ENCODE results near the gene MED31.
"Not testable (repeated sequence)": the region's sequence is repeated elsewhere in the genome, so short reads cannot be mapped to it uniquely, and the experiment has no call there.

MED31 gene

GRCh38 chr17:6677158-6677831 lies 25.9 kb upstream of the MED31 start:
- no peak for DNase-seq (ENCODE audit: low read depth)

- DNase-seq (ENCODE audit: low read depth), result no peak
These were observed 25.4 kb upstream of the MED31 start for GRCh38 chr17:6676802-6677157.

DNA sequence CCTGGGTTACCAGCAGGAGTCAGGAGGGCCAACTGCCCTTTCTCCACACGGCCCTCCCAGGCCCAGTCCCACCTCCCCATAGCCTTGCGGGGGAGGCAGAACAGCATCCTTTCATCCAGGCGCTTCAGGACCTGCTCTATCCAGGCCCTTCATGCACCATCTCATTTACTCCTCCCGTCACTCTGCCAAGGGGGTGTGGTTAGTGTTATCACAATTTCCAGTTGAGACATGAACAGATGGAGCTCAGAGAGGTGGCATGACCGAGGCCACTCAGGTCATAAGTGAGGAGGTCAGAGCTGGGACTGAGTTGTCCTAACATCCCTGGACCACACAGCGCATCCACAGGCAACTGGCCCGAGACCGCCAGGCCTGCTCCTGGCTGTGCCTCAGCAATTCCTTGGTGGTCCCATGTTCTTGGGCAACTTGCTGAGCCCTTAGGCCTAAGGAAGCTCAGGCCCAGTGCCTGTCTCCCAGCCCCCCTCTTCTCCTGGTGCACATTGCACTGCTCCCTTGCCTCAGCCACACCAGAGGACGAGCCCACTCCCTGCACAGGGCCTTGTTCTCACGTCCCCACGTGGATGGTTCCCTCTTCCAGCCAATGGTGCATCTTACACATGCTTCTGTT lies 23.9 kb upstream of the MED31 start:
- DNase-seq (ENCODE audit: low read depth), result no peak

DNA sequence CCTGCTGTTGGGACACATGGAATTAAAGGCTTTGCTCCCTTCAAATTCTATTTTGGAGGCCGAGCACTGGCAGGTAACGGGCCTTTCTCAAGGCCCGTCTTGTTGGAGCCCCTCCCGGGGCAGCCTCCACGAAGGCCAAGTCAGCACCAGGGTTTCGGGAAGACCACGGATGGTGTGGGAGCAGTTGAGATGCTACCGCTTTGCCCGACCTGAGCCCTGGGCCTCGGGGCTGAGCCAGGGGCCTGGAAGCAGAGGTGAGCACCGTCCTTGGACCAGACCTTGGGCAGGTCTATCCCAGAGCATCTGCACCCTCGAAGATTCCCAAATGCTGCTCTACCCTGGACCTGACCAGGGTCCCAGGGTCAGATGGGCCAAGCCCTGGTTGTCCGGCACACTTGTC lies 23.2 kb upstream of the MED31 start:
- no peak for DNase-seq (ENCODE audit: low read depth)

- no peak for DNase-seq (ENCODE audit: low read depth)
These were observed 20.0 kb upstream of the MED31 start for GRCh38 chr17:6671431-6671830.

GRCh38 chr17:6670999-6671398 lies 19.6 kb upstream of the MED31 start:
- no peak for DNase-seq (ENCODE audit: low read depth)

DNA sequence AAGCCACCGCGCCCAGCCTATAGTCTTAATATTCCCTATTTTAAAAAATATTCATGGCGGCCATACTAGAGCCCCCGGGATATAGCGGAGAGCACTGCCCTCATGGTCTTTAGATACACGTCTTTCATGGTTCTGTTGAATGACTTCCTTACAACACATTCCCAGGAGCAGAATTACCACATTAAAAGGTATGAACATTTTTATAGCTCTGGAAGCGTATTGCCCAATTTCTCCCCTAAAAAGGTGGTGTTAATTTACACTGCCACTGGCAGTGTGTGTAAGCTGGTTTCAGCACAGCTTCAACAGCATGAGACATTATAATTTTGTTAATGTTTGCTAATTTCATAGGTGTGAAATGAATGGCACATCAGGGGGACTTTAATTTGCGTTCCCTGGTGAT lies 19.2 kb upstream of the MED31 start:
- no peak for DNase-seq (ENCODE audit: low read depth)

DNA sequence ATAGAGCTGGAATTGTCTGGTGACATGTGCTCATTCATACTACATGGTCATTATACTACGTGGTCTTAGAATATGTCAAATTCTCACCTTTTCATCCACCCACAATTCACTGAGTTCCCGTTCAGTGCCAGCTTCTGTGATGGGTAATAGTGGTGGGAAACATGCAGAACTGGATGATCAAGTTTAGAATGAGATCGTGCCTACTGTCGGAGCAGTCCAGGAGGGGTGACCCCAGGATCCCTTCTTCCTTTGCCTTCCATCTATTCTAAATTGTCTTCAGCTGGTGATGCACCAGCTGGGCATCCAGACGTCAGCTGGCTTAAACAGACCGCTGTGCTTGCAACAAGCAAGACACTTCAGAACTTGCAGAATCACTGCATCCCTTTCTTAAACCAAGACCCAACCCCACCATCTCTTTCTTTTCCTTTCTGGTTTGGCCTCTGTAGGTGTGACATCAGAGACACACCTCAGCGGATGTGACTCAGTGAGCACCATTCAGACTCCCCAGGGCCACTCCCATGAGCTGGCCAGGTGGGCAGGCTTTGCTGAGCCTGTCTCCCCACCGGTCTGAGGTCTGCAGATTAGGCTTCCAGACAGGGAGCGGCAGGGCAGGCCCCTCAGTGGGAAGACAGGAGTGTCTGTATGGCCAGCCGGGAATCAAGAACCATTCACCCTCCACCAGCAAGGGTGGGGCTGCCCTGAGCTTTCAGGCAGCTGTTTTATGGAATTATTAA lies 18.2 kb upstream of the MED31 start:
- no peak for DNase-seq (ENCODE audit: low read depth)

- no peak for DNase-seq (ENCODE audit: low read depth)
These were observed 17.5 kb upstream of the MED31 start for GRCh38 chr17:6668727-6669425.

GRCh38 chr17:6668219-6668618 lies 16.8 kb upstream of the MED31 start:
- no peak for DNase-seq (ENCODE audit: low read depth)

DNA sequence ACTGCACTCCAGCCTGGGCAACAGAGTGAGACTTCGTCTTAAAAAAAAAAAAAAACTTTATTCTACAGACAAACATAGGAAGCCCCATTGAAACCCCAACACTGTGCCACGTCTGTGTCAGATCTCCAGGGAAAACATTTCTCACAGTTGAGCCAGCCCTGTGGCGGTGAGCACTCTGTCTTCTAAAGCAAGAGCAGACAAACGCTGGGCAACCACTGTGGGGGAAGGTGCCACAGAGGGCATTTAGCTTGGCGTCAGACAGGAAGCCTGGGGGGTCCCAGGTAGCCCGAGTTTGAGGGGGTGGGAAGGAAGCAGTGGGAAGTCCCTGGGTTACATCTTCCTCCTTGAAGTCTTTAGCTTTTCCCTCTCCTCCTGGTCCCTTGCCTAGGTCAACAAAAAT lies 16.1 kb upstream of the MED31 start:
- DNase-seq (ENCODE audit: low read depth), result no peak

DNA sequence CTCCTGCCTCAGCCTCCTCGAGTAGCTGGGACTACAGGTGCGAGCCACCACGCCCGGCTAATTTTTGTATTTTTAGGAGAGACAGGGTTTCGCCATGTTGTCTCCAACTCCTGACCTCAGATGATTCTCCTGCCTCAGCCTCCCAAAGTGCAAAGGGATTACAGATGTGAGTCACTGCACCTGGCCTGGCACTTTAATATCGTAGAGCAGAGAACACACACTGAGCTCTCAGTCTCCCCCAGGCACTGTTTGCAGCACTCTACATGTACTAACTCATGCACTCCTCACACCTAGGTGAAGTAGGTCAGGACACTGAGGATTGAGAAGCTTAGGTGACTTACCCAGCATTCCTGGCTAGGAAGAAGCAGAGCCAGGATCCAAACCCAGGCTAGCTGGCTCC lies 15.2 kb upstream of the MED31 start:
- DNase-seq (ENCODE audit: low read depth), result no peak

DNA sequence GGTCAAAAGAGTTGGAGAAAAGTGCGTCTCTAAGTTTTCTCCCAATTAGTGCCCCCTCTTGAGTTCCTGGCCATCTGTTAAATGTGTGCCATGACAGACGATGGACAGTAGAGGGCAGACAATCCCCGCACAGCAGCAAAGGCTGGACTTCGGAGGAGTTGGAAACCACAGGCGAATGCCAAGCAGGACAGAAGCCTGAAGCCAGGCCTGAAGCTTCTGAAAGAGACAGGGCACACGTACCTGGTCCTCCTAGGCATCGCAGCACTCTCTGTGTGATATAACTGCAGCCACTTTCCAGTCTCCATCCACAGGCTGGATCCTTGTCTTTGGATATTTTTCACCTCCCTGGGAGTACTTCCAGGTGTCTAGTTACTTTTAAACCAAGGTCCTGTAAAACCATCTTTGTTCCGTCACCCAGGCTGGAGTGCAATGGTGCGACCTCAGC lies 14.7 kb upstream of the MED31 start:
- no peak for DNase-seq (ENCODE audit: low read depth)

DNA sequence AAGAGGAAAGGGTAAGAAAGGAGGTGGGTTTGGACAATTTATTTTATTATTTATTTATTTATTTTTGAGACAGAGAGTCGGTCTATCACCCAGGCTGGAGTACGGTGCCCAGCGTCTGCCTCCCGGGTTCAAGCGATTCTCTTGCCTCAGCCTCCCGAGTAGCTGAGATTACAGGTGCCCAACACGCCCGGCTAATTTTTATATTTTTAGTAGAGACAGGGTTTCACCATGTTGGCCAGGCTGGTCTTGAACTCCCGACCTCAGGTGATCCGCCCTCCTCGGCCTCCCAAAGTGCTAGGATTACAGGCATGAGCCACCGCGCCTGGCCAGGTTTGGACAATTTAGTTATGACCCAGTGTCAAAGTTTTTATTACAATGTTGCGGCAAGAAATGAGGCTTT lies 11.8 kb upstream of the MED31 start:
- DNase-seq (ENCODE audit: low read depth), result not testable (repeated sequence)

DNA sequence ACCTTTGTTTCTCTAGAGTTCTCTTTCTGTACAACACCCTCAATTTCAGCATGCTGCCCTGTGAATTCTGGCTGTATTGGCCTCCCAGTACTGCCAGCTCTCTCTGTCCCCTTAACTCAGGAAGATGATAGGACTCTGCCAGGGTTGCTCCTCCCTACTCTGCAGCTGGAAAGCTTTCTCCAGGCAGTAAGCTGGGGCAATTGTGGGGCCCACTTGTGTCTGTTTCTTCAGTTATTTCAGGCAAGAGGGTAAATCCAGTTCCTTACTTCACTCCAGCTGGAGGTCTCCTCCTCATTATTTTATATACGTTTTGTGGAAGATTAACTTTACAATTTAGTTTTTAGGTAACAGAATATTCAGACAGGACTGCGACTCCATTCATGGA lies 10.1 kb upstream of the MED31 start:
- no peak for DNase-seq (ENCODE audit: low read depth)

GRCh38 chr17:6660805-6661463 lies 9.5 kb upstream of the MED31 start:
- no peak for DNase-seq (ENCODE audit: low read depth)

GRCh38 chr17:6660101-6660500 lies 8.7 kb upstream of the MED31 start:
- DNase-seq (ENCODE audit: low read depth), result no peak

DNA sequence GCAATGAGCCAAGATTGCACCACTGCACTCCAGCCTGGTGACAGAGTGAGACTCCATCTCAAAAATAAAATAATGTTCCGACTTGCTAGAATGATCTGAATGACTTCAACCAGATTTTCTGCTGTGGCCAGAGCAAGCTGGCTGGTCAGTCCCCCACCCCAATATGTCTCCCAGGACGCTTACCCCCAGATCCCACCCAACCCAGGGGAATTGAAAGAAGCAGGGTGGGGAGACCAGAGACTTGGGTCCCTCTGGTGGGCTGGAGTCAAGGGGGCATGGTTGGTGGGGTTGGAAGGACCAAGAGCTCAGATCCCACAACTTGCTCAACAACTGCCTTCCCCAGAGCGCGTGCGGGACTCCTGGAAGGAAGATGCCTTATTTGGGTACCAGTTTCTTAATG lies 7.0 kb upstream of the MED31 start:
- not testable (repeated sequence) for DNase-seq (ENCODE audit: low read depth)

GRCh38 chr17:6657633-6658287 lies 6.4 kb upstream of the MED31 start:
- DNase-seq (ENCODE audit: low read depth), result no peak

DNA sequence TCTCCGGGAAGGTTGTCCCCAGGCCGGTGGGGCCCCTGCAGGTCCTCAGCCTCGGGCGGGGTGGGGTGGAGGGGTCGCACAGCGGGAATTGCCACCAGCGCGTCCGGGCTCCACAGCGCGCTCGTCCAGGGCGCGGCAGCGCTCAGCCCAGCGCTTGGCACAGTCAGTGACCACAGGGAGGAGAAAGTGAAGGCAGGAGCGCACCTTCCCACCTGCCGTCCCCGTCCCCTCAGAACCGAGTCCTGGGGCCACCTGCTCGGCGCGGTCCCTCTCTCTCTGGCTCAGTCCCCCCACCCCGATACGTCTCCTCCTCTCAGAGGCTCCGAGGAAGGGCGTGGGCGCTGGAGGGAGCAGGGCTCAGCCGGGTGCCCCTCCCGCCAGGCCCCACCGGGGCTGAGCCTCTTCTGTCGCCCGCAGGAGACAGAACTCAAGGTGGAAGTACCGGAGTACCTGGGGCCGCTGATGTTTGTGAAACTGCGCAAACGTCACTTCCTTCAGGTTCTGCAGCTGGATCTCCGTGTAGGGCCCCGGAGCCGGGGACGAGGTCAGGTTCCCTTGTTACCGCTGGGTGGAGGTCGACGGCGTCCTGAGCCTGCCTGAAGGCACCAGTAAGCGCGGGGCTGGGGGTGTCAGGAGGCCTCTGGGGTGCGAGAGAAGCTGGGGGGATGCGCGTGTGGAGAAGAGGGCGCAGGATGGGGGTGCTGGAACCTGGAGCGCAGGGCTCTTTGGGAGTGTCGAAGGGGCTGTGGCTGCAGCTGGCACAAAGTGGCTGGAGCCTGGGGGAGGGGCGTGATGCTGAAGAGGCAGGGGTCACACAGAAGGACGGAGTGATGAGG lies 5.6 kb upstream of the MED31 start:
- not testable (repeated sequence) for DNase-seq (ENCODE audit: low read depth)

Data from stimulated activated CD8-positive, alpha-beta memory T cell treated with anti-CD3 and anti-CD28 coated beads, Interleukin-15, amount 100 ng/mL, for 1 hour (primary cell).